Peyer's patch (tissue), 4 donors: ENCODE data around the gene KRT32. TPM values are rescaled to one million over a fixed set of nuclear protein-coding genes. Genes with fewer than 3 reads are reported as not detected.

ENCODE experiments used
- DNase-seq, 3 donors: peaks; one replicate each; pipeline ENCODE4 v3.0.0-alpha.2; 2017 to 2019
- H3K27ac ChIP-seq, 4 donors: fragments of 200-600 bp; sonication (generic); one replicate each; pipeline ENCODE4 v1.5.1; 2016 to 2019
- H3K27me3 ChIP-seq, 2 donors: fragments of 200-600 bp; sonication (generic); one replicate each; pipeline ENCODE4 v1.5.1; 2019
- H3K36me3 ChIP-seq, 3 donors: fragments of 200-600 bp; sonication (generic); one replicate each; pipeline ENCODE4 v1.5.1; 2016 to 2019
- H3K4me1 ChIP-seq, 4 donors: fragments of 200-600 bp; sonication (generic); one replicate each; pipeline ENCODE4 v1.5.1; 2016 to 2019
- H3K4me3 ChIP-seq, 4 donors: fragments of 200-600 bp; sonication (generic); 1 replicate in 3 of 4; 2 replicates in 1 of 4; pipeline ENCODE4 v1.5.1; 2016 to 2019; ENCODE audit warnings: mild to moderate bottlenecking in 1 of 4
- H3K9me3 ChIP-seq, 4 donors: fragments of 200-600 bp; sonication (generic); one replicate each; pipeline ENCODE4 v1.5.1; 2016 to 2019; ENCODE audit warnings: mild to moderate bottlenecking in 1 of 4
- CTCF ChIP-seq, 6 experiments: fragments of 450-650 bp in 4 of 6; fragments of 200-600 bp in 2 of 6; sonication (generic) in 1 of 6; IDR thresholded peaks; one replicate each; pipeline ENCODE4 v1.5.1; 2017 to 2019; ENCODE audit warnings: antibody characterized with exemption in 6 of 6, mild to moderate bottlenecking in 3 of 6, moderate library complexity in 1 of 6
- POLR2A ChIP-seq, 2 donors: fragments of 450-650 bp; IDR thresholded peaks; one replicate each; pipeline ENCODE4 v1.5.1; 2017; ENCODE audit warnings: antibody characterized with exemption in 2 of 2, mild to moderate bottlenecking in 2 of 2, moderate library complexity in 2 of 2
- total RNA-seq, 4 donors: library from RNA; depleted of rRNA; stranded (reverse); fragments of >200 nt; gene quantifications; one replicate each; pipeline ENCODE4 v1.1.0, GENCODE V29; 2016

KRT32 gene
- total RNA-seq, 4 donors from 2014 or later = not detected

GRCh38 chr17:41484920-41485904, 18.0 kb upstream of the KRT32 start:
- no peak for DNase-seq
- Histone ChIP-seq H3K27me3 (no peaks in the 10 kb centered on the region), H3K4me1 (no peaks in the 10 kb centered on the region), H3K36me3 (no peaks in the 10 kb centered on the region), H3K27ac (no peak overlapping the region), H3K9me3 (no peaks in the 10 kb centered on the region), H3K4me3 (no peak overlapping the region)
- no peak for TF ChIP-seq CTCF (IDR thresholded peaks at IDR 0.05)
- no peak for TF ChIP-seq POLR2A (IDR thresholded peaks at IDR 0.05)

GRCh38 chr17:41483991-41484826, 17.0 kb upstream of the KRT32 start:
- no peak for DNase-seq
- Histone ChIP-seq H3K27me3 (no peaks in the 10 kb centered on the region), H3K9me3 (no peaks in the 10 kb centered on the region), H3K36me3 (no peaks in the 10 kb centered on the region), H3K27ac (no peak overlapping the region), H3K4me3 (no peak overlapping the region), H3K4me1 (no peaks in the 10 kb centered on the region)
- TF ChIP-seq CTCF (IDR thresholded peaks at IDR 0.05) = no peak
- TF ChIP-seq POLR2A (IDR thresholded peaks at IDR 0.05) = no peak

- Histone ChIP-seq H3K9me3 (no peaks in the 10 kb centered on the region), H3K27me3 (no peaks in the 10 kb centered on the region), H3K4me3 (no peak overlapping the region), H3K36me3 (no peaks in the 10 kb centered on the region), H3K4me1 (no peaks in the 10 kb centered on the region), H3K27ac (no peak overlapping the region)
- DNase-seq = no peak
- TF ChIP-seq CTCF (IDR thresholded peaks at IDR 0.05) (no peak), POLR2A (IDR thresholded peaks at IDR 0.05) (no peak)
Measured at GRCh38 chr17:41483531-41483930, 16.3 kb upstream of the KRT32 start.

GRCh38 chr17:41481036-41481435, 13.8 kb upstream of the KRT32 start, which contains the start of gene KRT35:
Gene KRT35 (minus strand): TSS chr17:41481151. CDS start chr17:41481097, 54 bp downstream.
- no peak for DNase-seq
- H3K4me3 ChIP-seq = no peak within 1 kb of the TSS
- no peak within 1 kb of the TSS for H3K27ac ChIP-seq
- H3K9me3 ChIP-seq = no peaks in the 10 kb centered on the region
- no peaks in the 10 kb centered on the region for H3K4me1 ChIP-seq
- H3K27me3 ChIP-seq = no peaks in the 10 kb centered on the region
- TF ChIP-seq POLR2A (IDR thresholded peaks at IDR 0.05) (no peak), CTCF (IDR thresholded peaks at IDR 0.05) (no peak)
- no peaks in the 10 kb centered on the region for H3K36me3 ChIP-seq

GRCh38 chr17:41480581-41480980, 13.4 kb upstream of the KRT32 start:
- Histone ChIP-seq H3K27me3 (no peaks in the 10 kb centered on the region), H3K9me3 (no peaks in the 10 kb centered on the region), H3K4me1 (no peaks in the 10 kb centered on the region), H3K4me3 (no peak overlapping the region), H3K27ac (no peak overlapping the region), H3K36me3 (no peaks in the 10 kb centered on the region)
- no peak for DNase-seq
- no peak for TF ChIP-seq POLR2A (IDR thresholded peaks at IDR 0.05)
- no peak for TF ChIP-seq CTCF (IDR thresholded peaks at IDR 0.05)
